ENCODE data around the gene UBE2C. TPM values are rescaled to one million over a fixed set of nuclear protein-coding genes. Genes with fewer than 3 reads are reported as not detected.

UBE2C gene
- total and polyA plus RNA-seq, 2 of the 8 experiments (the other 6 are each of a cell fraction or from before 2014, with no cell fraction given): 243 to 326 TPM

DNA sequence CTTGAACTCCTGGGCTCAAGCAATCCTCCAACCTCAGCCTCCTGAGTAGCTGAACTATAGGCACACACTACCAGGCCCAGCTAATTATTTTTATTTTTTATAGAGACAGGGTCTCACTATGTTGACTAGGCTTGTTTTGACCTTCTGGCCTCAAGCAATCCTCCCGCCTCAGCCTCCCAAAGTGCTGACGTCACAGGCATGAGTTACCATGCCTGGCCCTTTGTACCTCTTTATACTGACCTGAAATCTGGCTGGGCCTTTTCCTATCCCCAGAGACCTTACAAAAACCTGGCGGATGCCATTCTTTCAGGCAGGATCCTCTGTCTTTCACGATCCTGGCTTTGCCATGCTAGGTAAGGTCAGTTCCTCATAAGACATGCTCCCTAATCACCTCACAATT lies 32.3 kb upstream of the UBE2C start:
- H3K4me1 ChIP-seq (replicated peaks in 1 of 4; ENCODE audit: control insufficient read depth in 3 of 4, insufficient read depth in 4 of 4, low read length in 3 of 4): no peaks in the 10 kb centered on the region
- WGBS, 2 experiments (ENCODE audit: extremely low coverage in 1 of 2, insufficient coverage in 1 of 2, insufficient read length in 1 of 2, insufficient replicate concordance in 2 of 2, low coverage in 1 of 2, low lambda C conversion rate in 2 of 2, missing lambda C conversion rate in 1 of 2): 84% methylated on average over 4 of the region's 4 CpGs; no CpG with 5 or more reads in 1 of the 2 experiments
- no peak overlapping the region for H4K8ac ChIP-seq (ENCODE audit: extremely low read depth, insufficient read depth, low read length)
- no peak overlapping the region for H3K4me2 ChIP-seq (ENCODE audit: insufficient read depth in 1 of 2, low read depth in 2 of 2, low read length in 2 of 2)
- no peaks in the 10 kb centered on the region for H4K20me1 ChIP-seq (replicated peaks in 1 of 2; ENCODE audit: control insufficient read depth in 1 of 2, insufficient read depth in 2 of 2, low read length in 2 of 2)
- FAIRE-seq (no peak), DNase-seq (ENCODE audit: low read depth in 1 of 2, low spot score in 2 of 2) (no peak)
- no peak overlapping the region for H2AFZ ChIP-seq (ENCODE audit: low read length)
- H2BK12ac ChIP-seq (ENCODE audit: low read depth, low read length): no peak overlapping the region
- no peak overlapping the region for H2BK120ac ChIP-seq (replicated peaks; ENCODE audit: low read depth, low read length)
- TF ChIP-seq HDAC2 (IDR thresholded peaks at IDR 0.05; ENCODE audit: borderline replicate concordance in 1 of 2, low read depth in 2 of 2, low read length in 2 of 2): no peak
- TF ChIP-seq CEBPB (IDR thresholded peaks at IDR 0.05; ENCODE audit: low read depth, low read length): no peak
- no peaks in the 10 kb centered on the region for H3K79me1 ChIP-seq (ENCODE audit: low read depth, low read length)
- H3K79me2 ChIP-seq (ENCODE audit: control insufficient read depth in 1 of 2, insufficient read depth in 2 of 2, low read length in 2 of 2): no peaks in the 10 kb centered on the region
- H4K91ac ChIP-seq (replicated peaks; ENCODE audit: insufficient read length, low read length): no peak overlapping the region
- H3K56ac ChIP-seq (replicated peaks; ENCODE audit: insufficient read length, low read depth, low read length): no peak overlapping the region
- no peaks in the 10 kb centered on the region; the same call in 1 of the 2 replicates for H3K23me2 ChIP-seq (ENCODE audit: low read depth, low read length)
- H2BK15ac ChIP-seq (ENCODE audit: low read length): no peak overlapping the region
- H2AK5ac ChIP-seq (ENCODE audit: low read depth, low read length): no peak overlapping the region
- no peaks in the 10 kb centered on the region for H3K9me3 ChIP-seq (ENCODE audit: insufficient read depth in 2 of 2, low read depth in 1 of 2, low read length in 1 of 2)
- no peaks in the 10 kb centered on the region for H3K36me3 ChIP-seq (ENCODE audit: control insufficient read depth in 2 of 4, insufficient read depth in 4 of 4, low read length in 3 of 4)
- H4K5ac ChIP-seq (ENCODE audit: insufficient read length, low read depth, low read length): no peak overlapping the region
- no peak overlapping the region for H2BK5ac ChIP-seq (ENCODE audit: low read depth, low read length)
- H3K4me3 ChIP-seq (ENCODE audit: extremely low read depth in 1 of 4, insufficient read depth in 2 of 4, low read depth in 3 of 4, low read length in 4 of 4): no peak overlapping the region
- CTCF ChIA-PET (ENCODE audit: partially characterized antibody): interaction anchor here (0.6 to 2.4 kb wide), 3 partner anchors 9 to 408 kb away, joined by 4 to 23 read pairs (median 4); no protein-coding TSS in a partner anchor
- H3K23ac ChIP-seq (ENCODE audit: insufficient read length): no peak overlapping the region
- no peaks in the 10 kb centered on the region for H3K27me3 ChIP-seq (replicated peaks in 1 of 4; ENCODE audit: control insufficient read depth in 3 of 4, extremely low read depth in 1 of 4, insufficient read depth in 3 of 4, low read length in 3 of 4)
- H3K4ac ChIP-seq (replicated peaks; ENCODE audit: insufficient read length, low read depth, low read length): no peak overlapping the region
- no peak overlapping the region for H2BK20ac ChIP-seq (ENCODE audit: low read length)
- no peak overlapping the region for H3K9ac ChIP-seq (replicated peaks in 1 of 4; ENCODE audit: extremely low read depth in 1 of 4, low read depth in 3 of 4, low read length in 3 of 4)
- no peak overlapping the region for H3K14ac ChIP-seq (ENCODE audit: insufficient read length)
- H3K18ac ChIP-seq (ENCODE audit: extremely low read depth, low read length): no peak overlapping the region
- H3K27ac ChIP-seq (ENCODE audit: low read depth, low read length): no peak overlapping the region
- POLR2A ChIA-PET (ENCODE audit: partially characterized antibody): no interaction called here

Data from H1 (cell line).